CD4-positive, alpha-beta T cell treated with Interleukin-6 at 100 ng/mL for 8 hours (primary cell): ENCODE measurements around the gene SBF1.
"Not testable (repeated sequence)": the region's sequence is repeated elsewhere in the genome, so short reads cannot be mapped to it uniquely, and the experiment has no call there.

Experiments
- DNase-seq: peaks from one replicate; pipeline ENCODE4 v3.0.0-alpha.2; 2020; ENCODE audit warnings: mixed read lengths, low spot score

The SBF1 gene

GRCh38 chr22:50422961-50423815, 51.6 kb downstream of the SBF1 start:
- DNase-seq: no peak

- DNase-seq: no peak
These were observed 52.8 kb downstream of the SBF1 start for GRCh38 chr22:50422046-50422445.

DNA sequence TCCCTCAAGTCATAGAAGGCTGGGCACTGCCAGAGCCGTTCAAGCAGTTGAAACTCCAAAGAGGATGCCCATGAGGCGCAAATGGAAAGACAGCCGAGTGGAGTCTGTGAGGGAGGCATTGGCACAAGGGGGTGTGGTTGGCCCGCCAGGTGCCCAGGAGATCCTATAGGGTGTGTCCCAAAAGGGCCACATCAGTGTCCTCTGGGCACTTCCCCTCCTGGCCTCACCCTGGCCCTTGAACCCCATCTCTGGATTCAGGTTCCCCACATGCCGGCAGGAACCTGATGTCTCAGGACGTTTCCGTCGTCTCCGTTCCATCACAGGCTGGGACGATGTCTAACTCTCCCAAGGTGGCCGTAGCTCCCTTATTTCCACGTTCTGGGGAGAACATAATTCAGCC, 54.3 kb downstream of the SBF1 start:
- DNase-seq: no peak

GRCh38 chr22:50420015-50420414, 54.8 kb downstream of the SBF1 start:
- DNase-seq: no peak

DNA sequence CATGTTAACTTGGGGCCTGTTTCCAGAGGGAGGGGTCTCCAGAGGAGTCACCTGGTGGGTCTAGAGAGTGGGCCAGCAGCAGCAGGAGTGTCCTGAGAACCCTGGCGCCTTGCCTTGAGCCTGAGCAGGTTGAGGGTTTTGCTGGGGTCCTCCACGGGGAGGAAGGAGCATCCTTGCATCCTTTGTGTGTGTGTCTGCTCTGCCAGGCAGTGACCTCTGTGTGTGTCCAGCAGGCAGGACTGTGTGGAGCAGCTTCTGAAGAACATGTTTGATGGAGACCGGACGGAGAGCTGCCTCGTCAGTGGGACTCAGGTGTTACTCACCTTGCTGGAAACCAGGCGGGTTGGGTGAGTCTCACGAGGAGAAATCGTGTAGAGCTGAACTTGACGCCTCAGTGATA, 55.7 kb downstream of the SBF1 start:
- no peak for DNase-seq

DNA sequence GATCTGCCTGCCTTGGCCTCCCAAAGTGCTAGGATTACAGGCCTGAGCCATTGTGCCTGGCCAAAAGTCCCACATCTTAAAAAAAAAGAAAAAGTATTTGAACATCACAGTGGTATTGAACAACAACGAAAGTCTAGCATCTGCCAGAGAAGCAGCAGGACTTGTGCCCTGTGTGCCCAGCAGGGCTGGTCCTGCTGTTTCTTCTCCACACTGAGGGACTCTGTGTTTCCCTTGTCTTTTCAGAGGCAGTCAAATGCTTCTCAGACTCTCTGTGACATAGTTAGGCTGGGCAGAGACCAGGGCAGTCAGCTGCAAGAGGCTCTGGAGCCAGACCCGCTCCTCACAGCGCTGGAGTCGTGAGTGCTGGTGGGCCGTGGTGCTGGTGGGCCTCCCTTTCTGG, 56.2 kb downstream of the SBF1 start:
- no peak for DNase-seq

- no peak for DNase-seq
These were observed 57.2 kb downstream of the SBF1 start for GRCh38 chr22:50417411-50418210.

GRCh38 chr22:50416996-50417395, 57.8 kb downstream of the SBF1 start:
- DNase-seq: no peak

- no peak for DNase-seq
These were observed 59.4 kb downstream of the SBF1 start for GRCh38 chr22:50415426-50415825.

- DNase-seq: no peak
These were observed 60.2 kb downstream of the SBF1 start for GRCh38 chr22:50414476-50415248.

DNA sequence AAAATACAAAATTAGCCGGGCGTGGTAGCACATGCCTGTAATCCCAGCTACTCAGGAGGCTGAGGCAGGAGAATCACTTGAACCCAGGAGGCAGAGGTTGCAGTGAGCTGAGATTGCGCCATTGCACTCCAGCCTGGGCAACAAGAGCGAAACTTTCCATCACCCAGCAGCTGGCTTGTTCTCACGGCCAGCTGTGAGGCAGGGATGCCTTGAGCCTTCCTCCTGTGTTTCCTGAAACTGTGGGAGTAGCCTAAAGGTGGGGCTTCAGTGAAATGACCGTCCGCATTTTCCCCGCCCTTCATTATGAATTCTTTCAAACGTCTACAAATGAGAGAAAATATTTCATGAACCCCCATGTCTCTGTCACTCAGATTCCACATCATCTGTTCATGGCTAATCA, 65.9 kb downstream of the SBF1 start:
- DNase-seq: not testable (repeated sequence)

DNA sequence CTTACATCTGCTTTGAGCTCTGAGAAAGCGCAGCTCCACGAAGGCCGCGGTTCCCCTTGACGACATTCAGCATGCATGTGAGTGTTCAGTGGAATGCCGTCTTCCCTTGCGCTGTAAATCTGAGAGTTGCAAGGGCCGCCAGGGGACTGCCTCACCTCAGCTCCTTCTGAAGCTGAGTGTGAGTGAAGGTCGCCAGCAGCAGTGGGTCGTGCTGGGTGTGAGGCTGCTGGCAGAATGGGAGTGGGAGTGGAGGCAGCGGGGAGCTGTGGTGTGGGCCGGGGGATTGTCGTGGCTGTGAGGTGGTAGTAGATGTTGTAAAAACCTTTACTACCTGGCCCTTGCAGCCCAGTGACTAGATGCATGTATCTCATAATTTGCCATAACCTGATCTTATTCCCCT, 66.5 kb downstream of the SBF1 start:
- no peak for DNase-seq

- no peak for DNase-seq
These were observed 68.2 kb downstream of the SBF1 start for GRCh38 chr22:50406416-50407170.

DNA sequence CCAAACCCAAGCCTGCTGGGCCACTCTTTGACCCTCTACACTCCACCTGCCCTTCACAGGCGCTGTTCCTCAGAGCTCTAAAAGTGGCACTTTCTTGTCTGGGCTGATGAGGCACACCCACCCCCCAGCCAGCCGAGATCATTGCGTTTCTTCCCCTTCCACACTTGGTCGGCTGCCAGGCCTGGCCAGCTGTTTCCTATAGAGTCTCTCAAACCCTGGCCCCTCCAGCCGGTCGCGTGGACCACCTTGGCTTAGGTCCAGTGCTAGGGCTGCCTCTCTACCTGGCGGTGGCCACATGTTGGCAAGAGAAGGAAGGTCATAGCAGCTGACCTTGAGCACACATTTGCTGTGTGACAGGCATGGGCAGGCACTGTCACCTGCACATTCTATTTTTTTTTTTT, 71.1 kb downstream of the SBF1 start:
- no peak for DNase-seq

DNA sequence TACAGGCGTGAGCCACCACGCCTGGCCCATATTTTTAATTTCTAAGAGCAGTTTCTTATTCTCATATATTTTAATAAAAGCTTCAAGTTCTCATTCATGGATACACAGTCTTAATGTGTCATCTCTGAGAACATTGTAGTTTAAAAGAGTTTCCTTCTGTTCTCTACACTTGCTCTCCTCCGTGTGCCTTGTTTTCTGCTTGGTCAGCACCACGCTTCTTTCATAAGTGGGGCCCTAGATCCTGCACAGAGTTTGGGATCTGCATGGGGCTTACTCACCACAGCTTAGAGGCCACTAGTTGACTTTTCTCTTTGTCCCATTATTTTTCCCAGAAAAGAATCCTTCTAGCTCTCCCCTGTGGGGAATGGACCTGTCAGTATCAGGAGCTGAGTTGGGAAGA, 72.9 kb downstream of the SBF1 start:
- DNase-seq: no peak

DNA sequence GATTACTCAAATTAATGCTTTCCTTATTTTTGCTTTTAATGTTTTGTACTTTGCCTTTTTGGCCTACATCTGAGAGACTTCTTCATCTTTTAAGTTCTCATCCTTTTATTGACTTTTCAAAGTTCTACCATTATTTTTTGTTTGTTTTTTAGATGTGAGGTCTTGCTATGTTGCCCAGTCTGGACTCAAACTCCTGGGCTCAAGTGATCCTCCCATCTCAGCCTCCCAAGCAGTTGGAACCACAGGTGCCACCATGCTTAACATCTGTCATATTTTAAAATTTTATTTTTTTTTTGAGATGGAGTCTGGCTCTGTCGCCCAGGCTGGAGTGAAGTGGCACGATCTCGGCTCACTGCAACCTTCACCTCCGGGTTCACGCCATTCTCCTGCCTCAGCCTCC, 73.9 kb downstream of the SBF1 start:
- no peak for DNase-seq

DNA sequence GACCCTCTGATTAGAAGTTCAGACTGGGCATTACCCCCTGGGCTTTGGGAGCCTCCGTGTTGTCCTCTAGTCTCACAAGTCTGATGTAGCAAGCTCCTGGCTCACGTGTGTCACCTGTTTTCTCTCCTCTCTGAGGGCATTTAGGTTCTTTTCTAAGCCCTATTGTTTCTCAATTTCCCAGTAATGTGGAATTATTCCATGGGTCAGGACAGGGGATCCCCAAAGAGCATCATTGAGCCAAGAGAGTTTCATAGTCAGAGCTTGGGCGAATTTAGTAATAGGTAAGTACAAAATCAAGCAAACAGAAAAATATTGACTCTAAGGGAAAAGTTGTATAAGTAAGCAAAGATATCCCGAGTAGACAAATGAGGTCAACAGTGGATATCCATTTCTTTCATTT, 74.4 kb downstream of the SBF1 start:
- DNase-seq: no peak

DNA sequence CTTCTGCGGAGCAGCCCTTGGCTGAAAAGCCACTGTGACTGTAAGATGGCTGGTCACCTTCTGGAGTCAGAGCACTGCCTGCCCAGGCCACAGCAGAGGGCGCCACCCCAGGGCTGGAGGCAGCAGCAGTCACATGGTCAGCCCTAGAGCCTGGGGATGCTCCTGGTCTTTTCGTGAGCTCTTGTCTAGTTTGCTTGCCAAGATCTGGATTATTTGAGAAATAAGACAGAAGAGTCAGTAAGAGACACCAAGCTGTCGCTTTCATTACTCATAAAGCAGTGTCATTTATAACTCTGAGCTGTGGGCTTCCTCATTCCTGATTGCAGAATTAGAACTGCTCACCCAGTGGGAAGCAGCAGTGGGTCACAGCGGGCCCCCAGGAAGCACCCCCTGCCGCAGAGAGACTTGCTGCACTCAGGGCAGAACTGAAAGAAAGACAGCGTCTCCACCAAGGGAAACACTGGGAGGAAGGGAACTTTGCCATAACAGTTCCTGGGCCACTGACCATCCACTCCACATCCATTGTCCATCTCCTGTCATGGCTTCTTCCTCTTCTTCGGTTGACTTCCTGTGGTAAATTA, 75.0 kb downstream of the SBF1 start:
- DNase-seq: no peak

DNA sequence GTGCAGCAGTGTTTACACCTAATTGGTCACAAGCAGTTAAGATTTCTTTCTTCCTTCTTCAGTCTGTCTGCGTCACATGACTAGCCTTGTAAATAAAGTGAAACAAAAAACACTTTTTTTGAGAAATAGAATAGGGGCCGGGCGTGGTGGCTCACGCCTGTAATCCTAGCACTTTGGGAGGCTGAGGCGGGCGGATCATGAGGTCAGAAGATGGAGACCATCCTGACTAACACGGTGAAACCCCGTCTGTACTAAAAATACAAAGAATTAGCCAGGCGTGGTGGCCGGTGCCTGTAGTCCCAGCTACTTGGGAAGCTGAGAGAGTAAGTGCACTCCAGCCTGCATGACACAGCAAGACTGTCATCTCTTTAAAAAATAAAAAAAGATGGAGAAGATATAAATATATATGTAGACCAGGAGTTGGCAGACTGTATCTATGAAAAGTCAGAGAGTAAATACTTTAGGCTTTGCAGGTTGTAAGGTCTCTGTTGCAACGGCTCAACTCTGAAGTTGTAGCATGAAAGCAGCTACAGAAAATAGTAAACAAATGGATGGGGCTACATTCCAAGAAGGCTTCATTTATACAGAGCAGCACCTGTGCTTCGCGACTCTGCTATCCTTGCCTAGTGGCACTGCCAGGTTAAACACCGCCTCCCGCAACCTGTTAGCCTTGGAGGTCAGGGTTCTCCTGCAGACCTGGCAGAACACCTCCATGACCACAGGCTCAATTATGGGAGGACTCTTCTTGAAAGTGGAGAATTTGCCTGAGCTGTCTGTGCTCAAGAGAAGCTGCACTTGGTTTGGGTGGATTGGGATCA, 75.8 kb downstream of the SBF1 start:
- no peak for DNase-seq

- not testable (repeated sequence) for DNase-seq
These were observed 77.3 kb downstream of the SBF1 start for GRCh38 chr22:50397371-50398060.
